ENCODE measurements around the gene INTS4.
A peak's percentile ranks its signal among the peaks of the same experiment; 100 is the strongest.

Gene INTS4

GRCh38 chr11:78010304-78010703 is 15.8 kb upstream of the INTS4 start:
- no peaks in the 10 kb centered on the region for H3K27me3 ChIP-seq (ENCODE audit: control insufficient read depth in 1 of 2, insufficient read depth in 1 of 2, low read length in 2 of 2)
- 100% methylated on average over 1 of the region's 1 CpG for WGBS
- no peak overlapping the region for H3K4me3 ChIP-seq (ENCODE audit: insufficient read depth in 1 of 2, low read depth in 1 of 2, low read length in 2 of 2)
- no peak overlapping the region for H2AFZ ChIP-seq (ENCODE audit: low read depth, low read length)
- H3K4ac ChIP-seq (ENCODE audit: low read depth in 1 of 2, low read length in 2 of 2): no peak overlapping the region
- H3K23ac ChIP-seq (ENCODE audit: low read length in 2 of 2): no peak overlapping the region
- no peaks in the 10 kb centered on the region for H3K9me3 ChIP-seq (ENCODE audit: control insufficient read depth, low read length)
- no peak overlapping the region for H2BK120ac ChIP-seq (ENCODE audit: low read depth, low read length)
- no peak overlapping the region for H2AK5ac ChIP-seq (ENCODE audit: low read length, severe bottlenecking)
- no peak overlapping the region for H3K9ac ChIP-seq (ENCODE audit: low read length)
- H3K36me3 ChIP-seq (ENCODE audit: control insufficient read depth in 1 of 2, insufficient read depth in 2 of 2, low read depth in 1 of 2, low read length in 2 of 2): peaks cover 0 to 2% of the 10 kb centered on the region in 2 experiments
- H3K27ac ChIP-seq (ENCODE audit: low read length, poor library complexity, severe bottlenecking): no peak overlapping the region
- H3K4me1 ChIP-seq (ENCODE audit: control insufficient read depth, insufficient read depth, low read depth, low read length): no peaks in the 10 kb centered on the region
- no peak overlapping the region for H4K91ac ChIP-seq (ENCODE audit: low read length)
- no peak overlapping the region for H3K4me2 ChIP-seq (ENCODE audit: low read length, poor library complexity, severe bottlenecking)
- H3K79me1 ChIP-seq (replicated peaks; ENCODE audit: low read length, poor library complexity, severe bottlenecking): no peaks in the 10 kb centered on the region
- no peak overlapping the region for H2BK12ac ChIP-seq (ENCODE audit: low read length in 2 of 2)
- H4K8ac ChIP-seq (ENCODE audit: low read length): no peak overlapping the region
- H3K14ac ChIP-seq (ENCODE audit: low read length in 2 of 2): no peak overlapping the region
- no peak overlapping the region for H2BK5ac ChIP-seq (ENCODE audit: low read depth, low read length, poor library complexity, severe bottlenecking)
- H2BK15ac ChIP-seq (ENCODE audit: low read depth, poor library complexity, severe bottlenecking): no peak overlapping the region
- H3K18ac ChIP-seq (ENCODE audit: low read depth in 1 of 2, low read length in 2 of 2): no peak overlapping the region
- DNase-seq: no peak

DNA sequence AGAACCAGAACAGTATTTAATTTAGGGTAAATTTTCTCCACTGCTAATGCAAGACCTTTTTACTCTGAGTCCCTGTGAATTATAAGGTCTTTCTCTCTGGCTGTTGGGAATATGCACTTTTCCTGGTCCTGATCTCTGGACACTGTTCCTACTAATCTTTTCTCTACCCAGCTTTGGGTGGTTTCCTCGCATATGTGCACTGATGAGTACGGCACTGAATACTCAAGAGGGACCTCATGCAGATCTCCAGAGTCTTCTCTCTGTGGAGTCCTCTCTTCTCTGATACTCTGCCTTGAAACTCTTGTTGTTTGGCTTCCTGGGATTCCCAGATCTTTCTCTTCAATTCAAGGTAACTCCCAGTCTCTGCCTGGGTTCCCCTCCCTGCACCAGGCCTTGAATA is 14.6 kb upstream of the INTS4 start:
- Histone ChIP-seq H3K27ac (ENCODE audit: low read length, poor library complexity, severe bottlenecking) (no peak overlapping the region), H3K18ac (ENCODE audit: low read depth in 1 of 2, low read length in 2 of 2) (no peak overlapping the region), H2AK5ac (ENCODE audit: low read length, severe bottlenecking) (no peak overlapping the region), H3K9ac (ENCODE audit: low read length) (no peak overlapping the region), H3K14ac (ENCODE audit: low read length in 2 of 2) (no peak overlapping the region), H3K4ac (ENCODE audit: low read depth in 1 of 2, low read length in 2 of 2) (no peak overlapping the region), H2AFZ (ENCODE audit: low read depth, low read length) (no peak overlapping the region), H2BK15ac (ENCODE audit: low read depth, poor library complexity, severe bottlenecking) (no peak overlapping the region), H3K27me3 (ENCODE audit: control insufficient read depth in 1 of 2, insufficient read depth in 1 of 2, low read length in 2 of 2) (peaks cover 0 to 3% of the 10 kb centered on the region in 2 experiments), H3K4me2 (ENCODE audit: low read length, poor library complexity, severe bottlenecking) (no peak overlapping the region), H3K4me1 (ENCODE audit: control insufficient read depth, insufficient read depth, low read depth, low read length) (no peaks in the 10 kb centered on the region), H3K4me3 (ENCODE audit: insufficient read depth in 1 of 2, low read depth in 1 of 2, low read length in 2 of 2) (no peak overlapping the region), H4K8ac (ENCODE audit: low read length) (no peak overlapping the region), H2BK12ac (ENCODE audit: low read length in 2 of 2) (no peak overlapping the region), H3K79me1 (replicated peaks; ENCODE audit: low read length, poor library complexity, severe bottlenecking) (no peaks in the 10 kb centered on the region), H2BK5ac (ENCODE audit: low read depth, low read length, poor library complexity, severe bottlenecking) (no peak overlapping the region), H3K9me3 (ENCODE audit: control insufficient read depth, low read length) (no peaks in the 10 kb centered on the region), H2BK120ac (ENCODE audit: low read depth, low read length) (no peak overlapping the region), H3K23ac (ENCODE audit: low read length in 2 of 2) (no peak overlapping the region), H3K36me3 (ENCODE audit: control insufficient read depth in 1 of 2, insufficient read depth in 2 of 2, low read depth in 1 of 2, low read length in 2 of 2) (no peaks in the 10 kb centered on the region), H4K91ac (ENCODE audit: low read length) (no peak overlapping the region)
- DNase-seq: no peak
- 93% methylated on average over 2 of the region's 2 CpGs for WGBS

GRCh38 chr11:78000193-78000592 is 5.7 kb upstream of the INTS4 start:
- Histone ChIP-seq H3K27me3 (ENCODE audit: control insufficient read depth in 1 of 2, insufficient read depth in 1 of 2, low read length in 2 of 2) (peaks cover 3 to 4% of the 10 kb centered on the region in 2 experiments), H3K23ac (ENCODE audit: low read length in 2 of 2) (no peak overlapping the region), H2BK12ac (ENCODE audit: low read length in 2 of 2) (no peak overlapping the region), H3K36me3 (ENCODE audit: control insufficient read depth in 1 of 2, insufficient read depth in 2 of 2, low read depth in 1 of 2, low read length in 2 of 2) (no peaks in the 10 kb centered on the region), H3K4me3 (ENCODE audit: insufficient read depth in 1 of 2, low read depth in 1 of 2, low read length in 2 of 2) (no peak overlapping the region), H2BK15ac (ENCODE audit: low read depth, poor library complexity, severe bottlenecking) (no peak overlapping the region), H3K9me3 (ENCODE audit: control insufficient read depth, low read length) (no peaks in the 10 kb centered on the region), H3K14ac (ENCODE audit: low read length in 2 of 2) (no peak overlapping the region), H2BK5ac (ENCODE audit: low read depth, low read length, poor library complexity, severe bottlenecking) (no peak overlapping the region), H3K18ac (ENCODE audit: low read depth in 1 of 2, low read length in 2 of 2) (no peak overlapping the region), H3K79me1 (replicated peaks; ENCODE audit: low read length, poor library complexity, severe bottlenecking) (no peaks in the 10 kb centered on the region), H2BK120ac (ENCODE audit: low read depth, low read length) (no peak overlapping the region), H3K4me1 (ENCODE audit: control insufficient read depth, insufficient read depth, low read depth, low read length) (no peaks in the 10 kb centered on the region), H3K27ac (ENCODE audit: low read length, poor library complexity, severe bottlenecking) (no peak overlapping the region), H2AK5ac (ENCODE audit: low read length, severe bottlenecking) (no peak overlapping the region), H3K4me2 (ENCODE audit: low read length, poor library complexity, severe bottlenecking) (no peak overlapping the region), H3K9ac (ENCODE audit: low read length) (no peak overlapping the region), H4K8ac (ENCODE audit: low read length) (no peak overlapping the region), H2AFZ (ENCODE audit: low read depth, low read length) (no peak overlapping the region), H4K91ac (ENCODE audit: low read length) (no peak overlapping the region), H3K4ac (ENCODE audit: low read depth in 1 of 2, low read length in 2 of 2) (no peak overlapping the region)
- peak; percentile 75 for DNase-seq
- WGBS: 27% methylated on average over 1 of the region's 1 CpG

DNA sequence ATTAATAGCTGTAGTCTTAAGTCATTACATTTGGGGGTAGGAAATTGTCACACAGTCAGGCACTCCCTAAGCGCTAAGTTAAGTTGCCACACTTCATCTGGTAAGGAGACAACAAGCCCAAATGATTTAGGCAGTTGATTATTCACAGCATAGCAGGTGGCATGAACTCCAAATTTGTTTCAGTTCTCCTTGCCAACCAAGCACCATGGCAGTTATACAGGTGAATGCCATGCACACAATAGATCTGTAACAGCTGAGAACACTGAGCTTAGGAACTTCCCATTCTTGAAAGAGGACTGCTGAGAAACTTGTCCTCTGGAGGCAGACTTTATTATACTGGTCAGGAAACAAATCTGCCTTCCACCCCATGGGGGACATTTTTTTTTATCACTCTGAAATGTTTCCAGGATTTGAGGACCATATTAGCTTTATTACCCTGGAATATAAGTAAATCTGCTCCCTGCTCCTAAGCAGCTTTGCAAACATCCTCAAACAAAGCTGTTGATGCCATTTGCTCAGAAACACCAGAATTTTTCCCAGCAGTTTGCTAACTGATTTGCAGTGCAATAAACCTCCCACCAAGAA is 5.1 kb upstream of the INTS4 start:
- no peak overlapping the region for H3K18ac ChIP-seq (ENCODE audit: low read depth in 1 of 2, low read length in 2 of 2)
- no peaks in the 10 kb centered on the region for H3K79me1 ChIP-seq (replicated peaks; ENCODE audit: low read length, poor library complexity, severe bottlenecking)
- H3K4me1 ChIP-seq (ENCODE audit: control insufficient read depth, insufficient read depth, low read depth, low read length): no peaks in the 10 kb centered on the region
- no peak overlapping the region for H3K4me3 ChIP-seq (ENCODE audit: insufficient read depth in 1 of 2, low read depth in 1 of 2, low read length in 2 of 2)
- H4K8ac ChIP-seq (ENCODE audit: low read length): no peak overlapping the region
- no peak overlapping the region for H2BK15ac ChIP-seq (ENCODE audit: low read depth, poor library complexity, severe bottlenecking)
- no peak overlapping the region for H3K23ac ChIP-seq (ENCODE audit: low read length in 2 of 2)
- 97% methylated on average over 1 of the region's 1 CpG for WGBS
- peaks cover 0 to 4% of the 10 kb centered on the region in 2 experiments for H3K27me3 ChIP-seq (ENCODE audit: control insufficient read depth in 1 of 2, insufficient read depth in 1 of 2, low read length in 2 of 2)
- no peak overlapping the region for H2AFZ ChIP-seq (ENCODE audit: low read depth, low read length)
- H4K91ac ChIP-seq (ENCODE audit: low read length): no peak overlapping the region
- no peak overlapping the region for H3K9ac ChIP-seq (ENCODE audit: low read length)
- H3K14ac ChIP-seq (ENCODE audit: low read length in 2 of 2): no peak overlapping the region
- H3K4ac ChIP-seq (ENCODE audit: low read depth in 1 of 2, low read length in 2 of 2): no peak overlapping the region
- no peaks in the 10 kb centered on the region for H3K9me3 ChIP-seq (ENCODE audit: control insufficient read depth, low read length)
- H2BK12ac ChIP-seq (ENCODE audit: low read length in 2 of 2): no peak overlapping the region
- no peak overlapping the region for H3K4me2 ChIP-seq (ENCODE audit: low read length, poor library complexity, severe bottlenecking)
- H2BK5ac ChIP-seq (ENCODE audit: low read depth, low read length, poor library complexity, severe bottlenecking): no peak overlapping the region
- H2AK5ac ChIP-seq (ENCODE audit: low read length, severe bottlenecking): no peak overlapping the region
- no peaks in the 10 kb centered on the region for H3K36me3 ChIP-seq (ENCODE audit: control insufficient read depth in 1 of 2, insufficient read depth in 2 of 2, low read depth in 1 of 2, low read length in 2 of 2)
- DNase-seq: no peak
- H2BK120ac ChIP-seq (ENCODE audit: low read depth, low read length): no peak overlapping the region
- H3K27ac ChIP-seq (ENCODE audit: low read length, poor library complexity, severe bottlenecking): no peak overlapping the region

Data from mesenchymal stem cell (in vitro differentiated cells and primary cell).